ENCODE results near the gene UBA3.
A peak's percentile ranks its signal among the peaks of the same experiment; 100 is the strongest.

Gene UBA3

DNA sequence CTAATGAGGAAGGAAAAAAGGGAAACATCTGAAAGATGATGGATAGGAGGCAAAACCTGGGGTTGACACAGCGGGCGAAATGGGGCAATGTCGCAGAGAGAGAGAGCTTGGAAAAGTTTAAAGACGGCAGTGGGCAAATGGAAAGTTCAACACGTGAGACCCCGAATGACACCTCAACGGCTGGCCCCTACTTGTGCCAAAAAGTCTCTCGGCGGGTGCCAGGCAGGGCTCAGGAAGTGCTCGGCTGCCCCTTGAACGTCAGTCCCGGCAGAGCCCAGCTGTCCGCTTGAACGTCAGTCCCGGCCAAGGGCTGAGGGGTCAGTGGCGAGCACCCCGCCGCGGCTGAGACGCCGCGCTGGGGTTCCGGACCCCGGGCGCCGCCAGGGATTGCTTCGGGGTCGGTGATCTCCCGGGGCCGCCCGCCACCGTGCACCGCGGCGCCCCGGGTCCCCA is 67.3 kb downstream of the UBA3 start:
- DNase-seq (ENCODE audit: low read depth), result no peak
- peak; percentile 20 for TF ChIP-seq CTCF (conservative IDR thresholded peaks at IDR 0.05; ENCODE audit: low read depth, low read length)
- peak overlapping the region; percentile 72 for H3K4me3 ChIP-seq (ENCODE audit: low read length)

- no peak for TF ChIP-seq CTCF (conservative IDR thresholded peaks at IDR 0.05; ENCODE audit: low read depth, low read length)
- DNase-seq (ENCODE audit: low read depth), result no peak
- H3K4me3 ChIP-seq (ENCODE audit: low read length), result peak overlapping the region; percentile 72
Measured at GRCh38 chr3:69012100-69012799, 67.9 kb downstream of the UBA3 start.

DNA sequence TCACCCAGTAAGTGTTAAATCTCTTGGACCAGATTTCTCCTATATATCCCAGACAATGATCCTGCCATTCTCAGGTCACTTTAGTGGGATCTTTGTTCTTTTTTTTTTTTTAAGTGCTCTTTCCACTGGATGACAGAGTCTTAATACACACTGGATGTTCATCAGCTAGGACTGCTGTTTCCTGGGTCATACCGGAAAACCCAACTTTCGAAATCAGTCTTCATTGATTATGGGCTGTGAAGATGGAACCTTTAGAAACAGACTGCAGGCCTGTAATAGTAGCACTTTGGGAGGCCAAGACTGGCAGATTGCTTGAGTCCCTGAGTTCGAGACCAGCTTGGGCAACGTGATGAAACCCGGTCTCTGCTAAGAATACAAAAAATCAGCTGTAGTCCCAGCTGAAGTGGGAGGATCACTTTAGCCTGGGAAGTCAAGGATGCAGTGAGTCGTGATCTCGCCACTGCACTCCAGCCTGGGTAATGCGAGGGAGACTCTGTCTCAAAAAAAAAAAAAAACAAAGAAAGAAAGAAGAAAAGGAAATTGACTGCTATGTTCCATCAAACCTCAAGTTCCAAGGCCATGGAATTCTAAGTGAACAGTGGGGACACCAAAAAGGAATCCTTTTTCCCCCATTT is 69.0 kb downstream of the UBA3 start:
- no peak for TF ChIP-seq CTCF (conservative IDR thresholded peaks at IDR 0.05; ENCODE audit: low read depth, low read length)
- DNase-seq (ENCODE audit: low read depth), result no peak
- no peak overlapping the region for H3K4me3 ChIP-seq (ENCODE audit: low read length)

- peak; percentile 28 for DNase-seq (ENCODE audit: low read depth)
- H3K4me3 ChIP-seq (ENCODE audit: low read length), result no peak overlapping the region
Measured at GRCh38 chr3:69009559-69010410, 70.4 kb downstream of the UBA3 start.

DNA sequence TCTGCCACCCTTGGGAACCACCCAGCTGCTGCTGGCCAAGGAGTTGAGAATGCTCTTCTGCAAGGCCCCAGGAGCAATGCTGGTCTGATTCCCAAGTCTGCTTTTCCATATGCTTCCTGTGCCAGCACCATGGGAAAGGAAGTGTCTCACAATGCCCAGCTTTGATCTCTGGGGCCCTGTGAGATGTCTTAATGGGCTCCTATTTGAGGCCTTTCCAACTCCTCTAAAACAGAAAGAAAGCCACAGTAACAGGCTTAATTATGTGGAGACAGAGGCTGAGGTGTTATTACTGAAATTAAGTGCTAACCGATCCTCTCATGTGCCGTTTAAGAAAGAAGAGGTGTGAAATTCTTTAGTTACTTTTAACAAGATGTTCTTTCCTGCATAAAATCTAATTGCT is 71.2 kb downstream of the UBA3 start:
- no peak for TF ChIP-seq CTCF (conservative IDR thresholded peaks at IDR 0.05; ENCODE audit: low read depth, low read length)

More at GRCh38 chr3:69009559-69010410, 70.4 kb downstream of the UBA3 start:
- TF ChIP-seq CTCF (conservative IDR thresholded peaks at IDR 0.05; ENCODE audit: low read depth, low read length), result no peak

GRCh38 chr3:69005791-69006482 is 74.2 kb downstream of the UBA3 start:
- no peak for TF ChIP-seq CTCF (conservative IDR thresholded peaks at IDR 0.05; ENCODE audit: low read depth, low read length)
- no peak overlapping the region for H3K4me3 ChIP-seq (ENCODE audit: low read length)
- DNase-seq (ENCODE audit: low read depth), result no peak

More for the DNA sequence above, 71.2 kb downstream of the UBA3 start:
- no peak for DNase-seq (ENCODE audit: low read depth)
- H3K4me3 ChIP-seq (ENCODE audit: low read length), result no peak overlapping the region

All from retinal pigment epithelial cell (primary cell).